ENCODE data around the gene SLC29A4.
A peak's percentile ranks its signal among the peaks of the same experiment; 100 is the strongest.
"Not testable (repeated sequence)": the region's sequence is repeated elsewhere in the genome, so short reads cannot be mapped to it uniquely, and the experiment has no call there.

The SLC29A4 gene

DNA sequence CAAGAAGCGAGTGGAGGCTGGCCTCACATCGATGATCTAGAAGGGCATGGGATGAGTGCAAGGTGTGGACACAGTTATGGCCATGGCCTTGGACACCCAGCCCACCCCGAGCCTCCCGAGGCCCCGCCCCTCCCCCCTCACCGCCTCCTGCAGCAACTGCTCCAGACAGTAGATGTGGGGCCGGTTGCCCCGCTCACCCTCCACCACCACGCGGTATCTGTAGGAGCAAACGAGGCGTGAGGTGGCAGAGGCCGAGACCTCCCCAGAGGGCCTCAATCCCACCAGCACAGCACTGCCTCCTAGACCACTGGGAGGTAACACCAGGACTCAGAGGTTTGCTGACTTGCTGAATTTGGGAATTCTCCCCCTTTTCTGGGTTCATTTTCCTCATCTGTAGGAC lies 37.6 kb downstream of the SLC29A4 start:
- Histone ChIP-seq H3K36me3 (ENCODE audit: insufficient read depth, insufficient read length, low read length) (no peaks in the 10 kb centered on the region), H3K27me3 (ENCODE audit: insufficient read depth, insufficient read length) (no peaks in the 10 kb centered on the region), H3K4me3 (ENCODE audit: insufficient read length, low read depth) (no peak overlapping the region), H3K9ac (ENCODE audit: insufficient read length, low read depth) (no peak overlapping the region), H3K4me1 (ENCODE audit: insufficient read depth, insufficient read length) (peaks cover 9% of the 10 kb centered on the region), H3K9me3 (ENCODE audit: insufficient read depth, low read length) (peaks cover 16% of the 10 kb centered on the region; the same call in 1 of the 2 replicates)
- TF ChIP-seq SUZ12 (IDR thresholded peaks at IDR 0.05; ENCODE audit: extremely low read depth, insufficient read depth, insufficient read length): no peak
- TF ChIP-seq YY1 (IDR thresholded peaks at IDR 0.05; ENCODE audit: insufficient read depth, insufficient read length): no peak
- no peak for TF ChIP-seq ZNF274 (IDR thresholded peaks at IDR 0.05; ENCODE audit: low read depth, low read length)
- DNase-seq (ENCODE audit: low read depth, low spot score): no peak

DNA sequence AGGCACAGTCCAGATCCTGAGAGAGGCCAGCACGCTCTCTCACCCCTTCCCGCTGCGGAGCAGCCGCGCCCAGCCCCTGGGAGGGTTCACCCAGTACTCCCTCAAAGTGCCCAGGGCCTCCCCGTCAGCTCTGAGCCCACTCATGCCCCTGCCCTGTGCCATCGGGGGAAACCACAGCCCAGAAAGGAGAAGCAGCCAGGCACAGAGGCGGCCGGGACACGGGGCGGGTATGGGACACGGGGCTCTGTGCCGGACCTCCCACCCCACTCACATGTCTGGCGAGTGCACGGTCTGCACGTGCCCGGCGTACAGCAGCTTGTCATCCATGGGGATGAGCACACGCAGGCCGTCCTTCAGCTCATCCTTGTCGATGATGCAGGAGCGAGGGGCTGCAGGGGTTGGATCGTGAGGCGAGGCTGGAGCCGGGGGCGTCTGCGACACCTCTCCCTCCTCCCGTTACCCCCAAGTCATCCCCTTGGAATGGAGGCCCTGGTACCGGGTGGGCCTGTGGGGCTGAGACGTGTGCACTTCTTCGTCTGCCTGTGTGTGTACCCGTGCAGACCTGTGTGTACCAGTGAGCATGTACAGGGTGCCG lies 38.2 kb downstream of the SLC29A4 start:
- Histone ChIP-seq H3K36me3 (ENCODE audit: insufficient read depth, insufficient read length, low read length) (no peaks in the 10 kb centered on the region), H3K4me3 (ENCODE audit: insufficient read length, low read depth) (no peak overlapping the region), H3K9me3 (ENCODE audit: insufficient read depth, low read length) (peaks cover 16% of the 10 kb centered on the region; the same call in 1 of the 2 replicates), H3K4me1 (ENCODE audit: insufficient read depth, insufficient read length) (peaks cover 9% of the 10 kb centered on the region), H3K9ac (ENCODE audit: insufficient read length, low read depth) (no peak overlapping the region), H3K27me3 (ENCODE audit: insufficient read depth, insufficient read length) (no peaks in the 10 kb centered on the region)
- TF ChIP-seq ZNF274 (IDR thresholded peaks at IDR 0.05; ENCODE audit: low read depth, low read length): no peak
- TF ChIP-seq SUZ12 (IDR thresholded peaks at IDR 0.05; ENCODE audit: extremely low read depth, insufficient read depth, insufficient read length): no peak
- no peak for TF ChIP-seq YY1 (IDR thresholded peaks at IDR 0.05; ENCODE audit: insufficient read depth, insufficient read length)
- DNase-seq (ENCODE audit: low read depth, low spot score): no peak

DNA sequence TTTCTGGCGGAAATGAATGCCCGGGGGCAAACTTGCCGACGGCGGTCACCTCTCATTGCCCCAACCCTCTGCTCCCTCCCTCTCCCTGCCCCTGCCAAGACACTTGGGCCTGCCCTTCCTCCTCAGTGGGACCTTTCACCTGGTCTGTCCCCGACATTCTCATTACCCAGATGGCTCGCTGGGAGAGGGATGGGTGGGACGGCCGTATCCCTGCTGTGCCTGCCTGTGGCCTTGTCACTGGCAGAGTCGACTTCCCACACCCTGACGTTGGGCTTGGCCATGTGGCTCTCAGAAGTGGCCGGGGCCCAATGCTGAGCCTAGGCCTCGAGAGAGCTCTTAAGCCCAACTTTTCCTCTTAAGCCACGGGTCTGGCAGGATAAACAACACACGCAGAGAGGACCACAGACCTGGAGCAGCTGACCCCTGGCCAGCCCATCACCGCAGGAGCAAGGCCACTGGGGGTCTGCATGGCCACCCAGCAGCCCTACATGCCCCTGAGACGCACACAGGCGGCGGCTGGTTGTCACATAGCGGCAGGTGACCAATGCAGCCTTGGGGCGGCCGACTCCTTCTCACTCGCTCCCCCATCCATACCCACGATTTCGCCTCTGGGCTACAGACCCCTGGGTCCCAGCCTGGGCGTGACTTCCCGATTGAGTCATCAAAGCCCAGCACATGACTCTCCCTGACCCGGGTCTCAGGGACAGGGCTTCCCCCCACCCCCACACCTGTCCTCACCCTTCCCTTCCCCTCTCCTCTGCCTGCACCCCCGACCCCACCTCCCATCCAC lies 40.1 kb downstream of the SLC29A4 start:
- Histone ChIP-seq H3K4me1 (ENCODE audit: insufficient read depth, insufficient read length) (peaks cover 11% of the 10 kb centered on the region), H3K27me3 (ENCODE audit: insufficient read depth, insufficient read length) (no peaks in the 10 kb centered on the region), H3K4me3 (ENCODE audit: insufficient read length, low read depth) (no peak overlapping the region), H3K36me3 (ENCODE audit: insufficient read depth, insufficient read length, low read length) (no peaks in the 10 kb centered on the region), H3K9ac (ENCODE audit: insufficient read length, low read depth) (peak overlapping the region; percentile 21), H3K9me3 (ENCODE audit: insufficient read depth, low read length) (peaks cover 16% of the 10 kb centered on the region; the same call in 1 of the 2 replicates)
- no peak for DNase-seq (ENCODE audit: low read depth, low spot score)
- TF ChIP-seq ZNF274 (IDR thresholded peaks at IDR 0.05; ENCODE audit: low read depth, low read length) (no peak), YY1 (IDR thresholded peaks at IDR 0.05; ENCODE audit: insufficient read depth, insufficient read length) (no peak), SUZ12 (IDR thresholded peaks at IDR 0.05; ENCODE audit: extremely low read depth, insufficient read depth, insufficient read length) (no peak)

DNA sequence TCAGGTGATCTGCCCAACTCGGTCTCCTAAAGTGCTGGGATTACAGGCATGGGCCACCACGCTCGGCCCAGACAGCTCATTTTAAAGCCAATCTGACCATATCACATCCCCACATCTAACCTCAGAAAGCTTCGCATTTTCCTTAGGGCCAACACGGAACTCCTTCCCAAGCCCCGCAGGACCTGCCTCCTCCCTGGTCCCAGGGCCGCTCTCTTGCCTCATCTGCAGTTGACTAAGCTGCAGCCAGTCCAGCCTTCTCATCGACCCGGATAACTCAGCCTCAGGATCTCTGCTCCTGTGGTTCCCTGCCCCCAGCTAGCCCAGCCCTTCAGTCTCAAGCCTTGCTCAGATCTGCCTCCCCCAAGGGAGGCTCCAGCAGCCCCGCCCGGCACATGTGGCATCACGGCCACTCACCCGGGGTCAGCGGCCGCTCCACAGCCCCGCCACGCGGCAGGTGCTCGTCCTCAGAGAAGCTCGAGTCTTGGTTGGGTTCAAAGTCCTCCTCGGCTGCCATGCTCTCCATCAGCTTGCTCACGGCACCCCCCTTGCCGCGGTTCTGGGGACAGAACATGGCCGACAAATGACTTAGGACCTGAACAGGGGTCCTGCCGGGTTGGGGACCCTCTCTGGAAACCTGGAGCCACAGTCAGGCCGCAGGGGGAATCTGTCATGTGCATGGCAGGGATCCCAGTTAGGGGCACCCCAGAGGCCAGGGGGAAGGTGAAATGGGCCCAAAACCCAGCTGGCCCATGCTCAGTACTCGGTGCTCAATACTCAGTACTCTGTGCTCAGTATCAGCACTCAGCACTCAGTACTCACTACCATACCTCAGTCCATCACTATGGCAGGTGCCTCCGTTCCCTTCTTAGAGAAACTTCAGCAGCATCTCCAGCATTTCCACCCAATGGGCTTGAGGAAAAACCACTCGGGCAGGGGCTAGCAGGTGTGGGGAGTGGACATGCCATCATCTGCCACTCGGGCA lies 41.3 kb downstream of the SLC29A4 start:
- H3K4me1 ChIP-seq (ENCODE audit: insufficient read depth, insufficient read length): peaks cover 11% of the 10 kb centered on the region
- H3K4me3 ChIP-seq (ENCODE audit: insufficient read length, low read depth); H3K9ac ChIP-seq (ENCODE audit: insufficient read length, low read depth); H3K36me3 ChIP-seq (ENCODE audit: insufficient read depth, insufficient read length, low read length); H3K9me3 ChIP-seq (ENCODE audit: insufficient read depth, low read length); H3K27me3 ChIP-seq (ENCODE audit: insufficient read depth, insufficient read length); DNase-seq (ENCODE audit: low read depth, low spot score): not testable (repeated sequence)

DNA sequence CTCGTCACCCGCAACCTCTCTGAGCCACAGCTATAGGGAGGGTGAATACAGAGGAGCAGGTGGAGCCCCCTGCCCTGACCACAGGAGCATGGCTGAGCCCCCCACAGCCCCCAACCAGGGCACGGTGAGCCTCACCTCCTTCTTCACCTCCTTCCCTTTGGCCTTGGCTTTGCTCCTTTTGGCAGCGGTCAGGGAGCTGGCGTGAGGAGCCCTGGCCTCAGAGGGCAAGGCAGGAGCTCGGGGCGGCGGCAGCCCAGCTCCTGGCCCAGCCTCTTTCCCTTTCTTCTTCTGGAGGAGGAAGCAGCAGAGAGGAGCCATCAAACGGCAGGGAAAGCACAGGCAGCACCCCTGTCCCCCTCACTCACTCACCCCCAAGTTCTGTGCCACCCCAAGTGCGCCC lies 42.2 kb downstream of the SLC29A4 start:
- Histone ChIP-seq H3K36me3 (ENCODE audit: insufficient read depth, insufficient read length, low read length) (no peaks in the 10 kb centered on the region), H3K4me1 (ENCODE audit: insufficient read depth, insufficient read length) (peaks cover 11% of the 10 kb centered on the region), H3K9me3 (ENCODE audit: insufficient read depth, low read length) (no peaks in the 10 kb centered on the region), H3K9ac (ENCODE audit: insufficient read length, low read depth) (no peak overlapping the region), H3K27me3 (ENCODE audit: insufficient read depth, insufficient read length) (no peaks in the 10 kb centered on the region), H3K4me3 (ENCODE audit: insufficient read length, low read depth) (no peak overlapping the region)
- TF ChIP-seq ZNF274 (IDR thresholded peaks at IDR 0.05; ENCODE audit: low read depth, low read length) (no peak), SUZ12 (IDR thresholded peaks at IDR 0.05; ENCODE audit: extremely low read depth, insufficient read depth, insufficient read length) (no peak), YY1 (IDR thresholded peaks at IDR 0.05; ENCODE audit: insufficient read depth, insufficient read length) (no peak)
- DNase-seq (ENCODE audit: low read depth, low spot score): no peak

DNA sequence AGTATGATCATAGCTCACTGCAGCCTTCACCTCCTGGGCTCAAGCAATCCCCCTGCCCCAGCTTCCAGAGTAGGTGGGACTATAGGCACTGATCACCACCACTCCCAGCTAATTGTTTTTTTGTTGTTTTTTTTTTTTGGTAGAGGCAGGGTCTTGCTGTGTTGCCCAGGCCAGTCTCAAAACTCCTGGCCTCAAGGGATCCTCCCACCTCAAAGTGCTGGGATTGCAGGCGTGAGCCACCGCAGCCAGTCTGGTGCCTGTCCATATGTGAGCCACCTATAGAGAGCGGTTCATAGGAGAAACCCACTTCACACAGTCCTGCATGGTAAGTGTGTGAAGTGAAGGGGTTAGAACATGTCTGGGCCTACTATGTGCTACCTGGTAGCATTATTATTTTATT lies 47.5 kb downstream of the SLC29A4 start:
- Histone ChIP-seq H3K36me3 (ENCODE audit: insufficient read depth, insufficient read length, low read length) (peaks cover 2% of the 10 kb centered on the region), H3K27me3 (ENCODE audit: insufficient read depth, insufficient read length) (no peaks in the 10 kb centered on the region)
- no peak for TF ChIP-seq ZNF274 (IDR thresholded peaks at IDR 0.05; ENCODE audit: low read depth, low read length)
- no peak for TF ChIP-seq SUZ12 (IDR thresholded peaks at IDR 0.05; ENCODE audit: extremely low read depth, insufficient read depth, insufficient read length)
- no peak for TF ChIP-seq YY1 (IDR thresholded peaks at IDR 0.05; ENCODE audit: insufficient read depth, insufficient read length)

DNA sequence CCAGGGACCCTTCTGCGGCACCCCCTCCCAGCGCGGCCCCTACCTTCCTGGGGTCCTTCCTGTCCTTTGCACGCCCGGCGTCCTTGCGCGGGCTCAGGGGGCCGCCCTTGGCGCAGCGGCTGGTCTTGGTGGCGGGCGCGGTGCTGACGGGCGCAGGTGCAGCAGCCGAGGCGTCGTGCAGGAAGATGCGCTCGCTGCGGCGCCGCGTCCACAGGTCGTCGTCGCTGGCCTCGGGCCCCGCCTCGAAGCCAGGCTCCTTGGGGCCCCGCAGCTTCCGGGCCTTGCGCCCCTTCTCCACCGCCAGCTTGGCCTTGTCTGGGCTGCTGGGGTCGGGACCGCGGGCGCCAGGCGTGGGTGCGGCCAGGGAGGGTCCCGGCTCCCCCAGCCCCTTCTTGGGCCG lies 49.8 kb downstream of the SLC29A4 start:
- Histone ChIP-seq H3K4me3 (ENCODE audit: insufficient read length, low read depth) (no peak overlapping the region), H3K27me3 (ENCODE audit: insufficient read depth, insufficient read length) (no peaks in the 10 kb centered on the region), H3K9ac (ENCODE audit: insufficient read length, low read depth) (no peak overlapping the region), H3K4me1 (ENCODE audit: insufficient read depth, insufficient read length) (peaks cover 5% of the 10 kb centered on the region), H3K9me3 (ENCODE audit: insufficient read depth, low read length) (peaks cover 14% of the 10 kb centered on the region; the same call in 1 of the 2 replicates), H3K36me3 (ENCODE audit: insufficient read depth, insufficient read length, low read length) (peaks cover 2% of the 10 kb centered on the region)
- TF ChIP-seq ZNF274 (IDR thresholded peaks at IDR 0.05; ENCODE audit: low read depth, low read length) (no peak), YY1 (IDR thresholded peaks at IDR 0.05; ENCODE audit: insufficient read depth, insufficient read length) (no peak), SUZ12 (IDR thresholded peaks at IDR 0.05; ENCODE audit: extremely low read depth, insufficient read depth, insufficient read length) (no peak)
- DNase-seq (ENCODE audit: low read depth, low spot score): no peak

More for the DNA sequence above, 47.5 kb downstream of the SLC29A4 start:
- no peak overlapping the region for H3K4me3 ChIP-seq (ENCODE audit: insufficient read length, low read depth)
- no peak overlapping the region for H3K9ac ChIP-seq (ENCODE audit: insufficient read length, low read depth)
- no peak for DNase-seq (ENCODE audit: low read depth, low spot score)
- peaks cover 5% of the 10 kb centered on the region for H3K4me1 ChIP-seq (ENCODE audit: insufficient read depth, insufficient read length)
- H3K9me3 ChIP-seq (ENCODE audit: insufficient read depth, low read length): no peaks in the 10 kb centered on the region
